GM21526 (cell line): ENCODE measurements around the gene LY9.

ENCODE experiments used
- ATAC-seq: cut with Tn5 transposase; IDR thresholded peaks from one replicate; pipeline ENCODE4 v1.9.1; 2021; ENCODE audit warnings: moderate library complexity; ENCODE audit not compliant: unreplicated experiment, low FRiP score

The LY9 gene

DNA sequence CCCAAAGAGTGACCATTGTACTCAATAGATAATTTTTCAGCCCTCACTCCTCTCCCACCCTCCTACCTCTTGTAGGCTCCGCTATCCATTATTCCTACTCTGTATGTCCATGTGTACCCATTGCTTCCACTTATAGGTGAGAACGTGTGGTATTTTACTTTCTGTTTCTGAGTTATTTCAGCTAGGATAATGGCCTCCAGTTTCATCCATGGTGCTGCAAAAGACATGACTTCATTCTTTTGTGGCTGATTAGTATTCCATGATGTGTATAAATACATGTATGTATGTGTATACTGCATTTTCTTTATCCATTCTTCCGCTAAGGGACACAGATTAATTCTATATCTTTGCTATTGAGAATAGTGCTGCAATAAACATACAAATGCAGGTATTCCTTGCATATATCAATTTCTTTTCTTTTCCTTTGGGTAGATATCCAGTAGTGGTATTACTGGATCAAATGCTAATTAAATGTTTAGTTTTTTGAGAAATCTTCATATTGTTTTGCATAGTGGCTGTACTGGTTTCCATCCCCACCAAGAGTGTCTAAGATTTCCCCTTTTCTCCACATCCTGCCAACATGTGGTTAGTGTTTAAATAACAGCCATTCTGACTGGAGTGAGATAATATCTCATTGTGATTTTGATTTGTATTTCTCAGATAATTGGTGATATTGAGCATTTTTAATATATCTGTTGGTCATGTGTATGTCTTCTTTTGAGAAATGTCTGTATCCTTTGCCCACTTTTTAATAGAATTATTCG is 4.9 kb downstream of the LY9 start:
- no peak for ATAC-seq

DNA sequence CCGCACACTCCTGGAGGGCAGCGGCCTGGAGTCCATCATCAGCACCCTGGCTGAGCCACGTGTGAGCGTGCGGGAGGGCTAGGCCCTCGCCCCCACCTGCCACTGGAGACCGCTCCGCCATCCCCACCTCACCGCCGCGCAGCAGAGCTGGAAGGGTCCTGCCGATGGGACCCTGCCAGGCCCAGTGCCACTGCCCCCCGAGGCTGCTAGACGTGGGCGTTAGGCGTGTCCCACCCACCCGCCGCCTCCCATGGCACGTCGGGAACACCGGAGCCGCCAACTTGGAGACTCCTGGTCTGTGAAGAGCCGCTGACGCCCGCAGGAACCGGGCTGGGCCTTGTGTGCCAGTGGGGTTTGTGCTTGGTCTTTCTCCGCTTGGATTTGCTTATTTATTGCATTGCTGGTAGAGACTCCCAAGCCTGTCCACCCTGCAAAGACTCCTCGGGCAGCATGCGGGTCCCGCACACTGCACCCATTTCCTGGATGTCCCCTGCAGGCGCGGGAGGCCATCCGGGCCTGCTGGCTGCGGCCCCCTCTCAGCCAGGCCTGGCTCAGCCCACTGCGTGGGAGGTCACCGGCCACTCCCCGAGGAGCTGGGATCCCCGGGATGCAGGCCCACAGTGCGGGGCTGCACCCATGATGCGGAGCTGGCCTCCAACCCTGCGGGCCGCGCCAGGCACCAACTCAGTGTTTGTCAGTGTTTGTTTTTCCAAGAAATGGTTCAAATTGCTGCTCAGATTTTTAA is 6.0 kb downstream of the LY9 start:
- no peak for ATAC-seq

DNA sequence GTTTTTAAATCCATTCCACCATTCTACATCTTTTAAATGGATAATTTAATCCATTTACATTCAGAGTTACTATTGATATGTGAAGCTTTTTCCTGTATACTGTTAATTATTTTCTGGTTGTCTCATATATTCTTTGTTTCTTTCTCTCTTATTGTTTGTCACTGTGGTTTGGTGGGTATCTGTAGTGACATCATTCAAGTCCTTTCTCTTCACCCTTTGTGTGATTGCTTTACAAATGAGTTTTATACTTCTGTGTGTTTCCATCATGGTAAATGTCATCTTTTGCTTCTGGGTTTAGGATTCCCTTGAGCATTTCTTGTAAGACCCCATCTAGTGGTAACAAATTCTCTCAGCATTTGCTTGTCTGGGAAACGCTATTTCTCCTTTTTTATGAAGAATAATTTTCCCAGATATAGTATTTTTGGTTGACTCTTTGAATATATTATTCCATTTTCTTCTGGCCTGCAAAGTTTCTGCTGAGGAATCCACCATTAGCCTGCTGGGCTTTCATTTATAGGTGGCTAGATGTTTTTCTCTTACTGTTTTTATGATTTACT is 10.2 kb downstream of the LY9 start:
- no peak for ATAC-seq

DNA sequence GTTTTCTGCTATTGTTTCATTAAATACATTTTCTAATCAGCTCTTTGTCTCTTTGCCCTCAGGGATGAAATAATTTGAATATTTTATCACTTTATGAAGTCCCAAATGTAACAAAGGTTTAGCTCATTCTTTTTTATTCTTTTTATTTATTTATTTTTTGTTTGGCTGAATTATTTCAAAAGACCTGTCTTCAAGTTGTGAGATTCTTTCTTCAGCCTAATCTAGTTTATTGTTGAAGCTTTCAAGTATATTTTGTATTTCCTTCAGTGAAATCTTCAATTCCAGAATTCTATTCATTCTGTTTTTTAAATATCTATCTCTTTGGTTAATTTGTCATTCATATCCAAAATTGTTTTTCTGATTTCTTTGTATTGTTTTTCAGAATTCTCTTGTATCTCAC is 10.8 kb downstream of the LY9 start:
- no peak for ATAC-seq

DNA sequence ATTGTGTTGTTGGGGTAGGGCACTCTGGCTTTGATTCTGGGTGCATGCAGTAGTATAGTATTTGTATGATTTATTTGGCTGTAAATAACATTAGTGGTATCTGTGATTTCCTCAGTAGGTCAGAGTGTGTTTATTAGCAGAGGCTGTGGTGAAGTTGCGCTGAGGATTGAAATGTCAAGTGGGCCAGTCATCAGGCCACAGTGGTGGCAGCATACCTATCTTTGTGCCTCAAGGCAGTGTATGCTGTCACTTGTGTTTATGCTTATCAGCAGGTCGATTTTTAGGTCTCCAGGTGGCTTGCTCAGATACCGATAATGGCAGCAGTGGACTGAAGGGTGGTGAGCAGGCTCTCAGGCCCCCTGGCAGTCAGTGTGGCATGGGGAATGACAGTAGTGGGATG is 11.3 kb downstream of the LY9 start:
- no peak for ATAC-seq

DNA sequence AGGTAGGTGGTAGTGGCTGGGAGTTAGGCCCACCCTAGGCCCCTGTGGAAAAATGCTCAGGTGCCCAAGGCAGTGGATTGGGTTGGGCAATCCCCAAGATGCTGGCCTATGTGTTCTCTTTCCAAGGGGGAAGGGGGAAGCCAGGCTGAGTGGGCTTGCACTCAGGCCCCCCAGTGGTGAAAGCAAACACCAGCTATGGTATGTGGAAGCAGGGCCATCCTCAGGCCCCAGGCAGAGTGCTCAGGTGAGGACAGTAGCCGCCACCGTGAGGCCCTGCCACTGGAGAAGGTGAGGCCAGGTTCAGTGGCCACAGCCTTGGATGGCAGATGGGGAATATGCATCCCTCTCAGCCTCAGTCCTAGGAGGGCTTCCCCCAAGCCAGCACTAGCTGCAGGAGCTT is 11.8 kb downstream of the LY9 start:
- ATAC-seq = no peak

DNA sequence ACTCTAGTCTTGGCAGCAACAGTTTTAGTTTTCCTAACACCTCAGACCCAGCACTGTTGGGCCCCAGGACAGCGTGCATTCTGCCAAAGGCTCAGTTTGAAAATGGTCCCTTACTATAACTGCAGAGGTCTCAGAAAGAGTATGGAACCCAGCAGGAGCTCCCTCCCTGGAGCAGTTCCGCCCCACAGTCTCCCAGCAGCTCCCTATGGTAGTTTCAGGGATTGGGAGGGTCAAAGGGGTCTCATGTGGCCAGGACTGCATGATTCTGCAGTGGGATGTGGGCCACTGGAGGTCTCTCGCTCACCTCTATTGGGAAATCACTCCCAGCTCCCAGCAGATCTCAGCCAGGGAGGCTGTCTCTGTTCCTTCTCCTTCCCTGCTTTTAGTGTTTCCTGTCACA is 12.3 kb downstream of the LY9 start:
- ATAC-seq = no peak

DNA sequence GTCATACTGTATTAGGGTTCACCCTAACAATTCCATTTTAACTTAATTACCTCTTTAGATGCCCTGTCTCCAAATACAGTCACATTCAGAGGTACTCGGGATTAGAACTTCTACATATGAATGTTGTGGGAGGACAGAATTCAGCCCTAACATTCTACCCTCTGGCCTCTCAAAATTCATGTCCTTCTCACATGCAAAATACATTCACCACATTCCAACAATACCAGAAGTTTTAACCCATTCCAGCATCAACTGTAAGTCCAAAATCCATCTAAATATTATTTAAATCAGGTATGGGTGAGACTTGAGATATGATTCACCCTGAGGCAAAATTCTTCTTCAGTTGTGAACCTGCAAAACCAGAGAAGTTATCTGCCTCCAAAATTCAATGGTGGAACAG is 14.5 kb downstream of the LY9 start:
- no peak for ATAC-seq

DNA sequence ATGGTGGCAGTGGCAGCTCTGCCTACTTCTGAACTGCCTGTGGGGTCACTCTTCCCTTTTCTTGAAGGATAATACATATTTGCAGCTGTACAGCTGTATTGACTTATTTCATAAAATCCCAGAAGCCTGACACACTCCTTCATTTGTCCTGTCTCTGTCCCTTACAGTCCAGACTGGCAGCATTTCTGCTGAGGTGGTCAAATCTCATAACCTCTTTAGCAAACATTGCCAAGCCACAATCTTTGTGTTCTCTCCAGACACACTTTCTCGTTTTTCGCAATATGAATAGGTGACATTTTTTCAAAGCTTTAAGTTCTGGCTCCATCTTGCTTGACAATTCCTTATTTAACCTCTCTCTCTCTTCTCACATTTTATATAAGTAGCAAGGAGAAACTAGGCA is 15.2 kb downstream of the LY9 start:
- ATAC-seq = no peak

DNA sequence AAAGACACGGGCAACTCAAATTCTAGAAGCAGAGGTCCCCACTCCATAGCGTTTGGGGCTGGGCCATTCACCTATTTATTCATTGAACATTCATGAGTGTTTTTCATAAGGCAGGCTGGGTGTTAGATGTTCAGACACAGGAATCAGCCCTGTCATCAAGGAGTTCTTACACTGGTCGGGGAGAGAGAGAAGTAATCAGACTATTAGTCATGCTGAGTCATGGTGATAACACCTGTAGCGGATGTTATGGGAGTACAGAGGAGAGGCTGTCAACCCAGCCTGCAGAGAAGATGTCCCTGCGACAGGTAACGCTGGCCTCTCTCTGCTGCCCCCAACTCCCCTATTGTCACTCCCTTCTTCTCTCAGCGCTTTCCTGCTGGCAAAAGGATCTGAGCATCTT is 17.2 kb downstream of the LY9 start:
- no peak for ATAC-seq

DNA sequence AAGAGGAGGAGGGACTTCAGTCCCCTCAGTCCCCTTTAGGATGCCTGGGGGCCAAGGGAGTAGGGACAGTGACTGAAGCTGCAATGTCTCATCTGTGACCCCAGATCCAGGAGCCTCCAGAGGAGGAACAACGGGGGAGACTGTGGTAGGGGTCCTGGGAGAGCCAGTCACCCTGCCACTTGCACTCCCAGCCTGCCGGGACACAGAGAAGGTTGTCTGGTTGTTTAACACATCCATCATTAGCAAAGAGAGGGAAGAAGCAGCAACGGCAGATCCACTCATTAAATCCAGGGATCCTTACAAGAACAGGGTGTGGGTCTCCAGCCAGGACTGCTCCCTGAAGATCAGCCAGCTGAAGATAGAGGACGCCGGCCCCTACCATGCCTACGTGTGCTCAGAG is 18.3 kb downstream of the LY9 start:
- no peak for ATAC-seq

DNA sequence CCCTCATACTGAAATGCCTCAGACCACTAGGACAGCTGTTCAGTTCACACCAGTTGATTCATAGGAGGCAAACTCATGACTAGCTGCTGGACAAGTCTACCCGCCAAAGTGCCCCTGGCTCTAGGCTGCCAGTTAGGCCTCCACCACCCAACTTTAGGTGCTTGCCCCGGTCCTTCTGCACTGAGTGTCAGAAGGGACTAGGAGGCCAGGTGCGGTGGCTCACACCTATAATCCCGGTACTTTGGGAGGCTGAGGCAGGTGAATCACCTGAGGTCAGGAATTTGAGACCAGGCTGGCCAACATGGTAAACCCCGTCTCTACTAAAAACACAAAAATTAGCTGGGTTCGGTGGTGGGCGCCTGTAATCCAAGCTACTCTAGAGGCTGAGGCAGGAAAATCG is 18.9 kb downstream of the LY9 start:
- ATAC-seq = no peak

DNA sequence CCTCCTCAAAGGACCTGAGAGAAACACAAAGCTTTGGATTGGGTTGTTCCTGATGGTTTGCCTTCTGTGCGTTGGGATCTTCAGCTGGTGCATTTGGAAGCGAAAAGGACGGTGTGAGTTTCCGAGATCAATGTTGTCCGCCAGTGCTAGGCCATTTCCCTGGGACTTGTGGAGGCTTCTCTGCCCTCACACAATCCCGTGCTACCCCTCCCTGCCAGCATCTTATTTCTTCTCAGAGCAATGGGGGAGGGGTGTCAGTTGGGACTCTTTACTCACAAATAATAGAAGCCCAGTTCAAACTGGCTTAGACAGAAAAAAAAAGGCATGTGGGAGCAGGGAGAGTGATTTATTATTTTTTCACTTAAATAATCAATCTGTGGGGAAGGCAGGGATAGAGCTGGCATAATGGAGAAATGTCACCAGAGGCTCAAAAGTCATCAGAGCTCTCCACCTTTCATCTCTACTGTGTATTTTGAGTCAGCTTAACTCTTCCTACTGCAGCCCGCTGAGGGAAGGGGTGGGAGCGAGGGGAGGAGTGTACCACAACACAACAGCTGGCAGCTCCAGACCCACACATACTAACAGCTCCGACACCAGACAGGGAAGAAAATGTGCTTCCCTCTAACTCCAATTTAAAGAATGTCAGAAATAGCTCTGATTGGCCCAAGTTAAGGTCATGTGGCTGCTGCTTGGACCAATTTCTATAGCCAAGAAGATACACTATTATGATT is 22.4 kb downstream of the LY9 start:
- ATAC-seq = no peak

DNA sequence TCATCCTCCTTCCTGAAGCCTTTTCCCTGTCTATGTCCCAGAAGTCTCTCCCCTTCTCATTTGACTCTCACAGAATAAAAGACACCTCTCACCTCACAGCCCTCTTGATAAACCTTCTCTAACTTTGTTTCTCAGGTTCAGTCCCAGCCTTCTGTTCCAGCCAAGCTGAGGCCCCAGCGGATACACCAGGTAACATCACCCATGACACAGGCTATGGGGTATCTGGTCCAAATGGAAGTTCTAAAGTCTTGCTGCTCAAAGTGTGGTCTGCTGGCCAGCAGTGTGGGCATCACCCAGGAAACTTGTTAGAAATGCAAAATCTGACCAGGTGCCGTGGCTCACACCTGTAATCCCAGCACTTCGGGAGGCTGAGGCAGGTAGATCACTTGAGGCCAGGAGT is 23.2 kb downstream of the LY9 start:
- ATAC-seq = no peak

DNA sequence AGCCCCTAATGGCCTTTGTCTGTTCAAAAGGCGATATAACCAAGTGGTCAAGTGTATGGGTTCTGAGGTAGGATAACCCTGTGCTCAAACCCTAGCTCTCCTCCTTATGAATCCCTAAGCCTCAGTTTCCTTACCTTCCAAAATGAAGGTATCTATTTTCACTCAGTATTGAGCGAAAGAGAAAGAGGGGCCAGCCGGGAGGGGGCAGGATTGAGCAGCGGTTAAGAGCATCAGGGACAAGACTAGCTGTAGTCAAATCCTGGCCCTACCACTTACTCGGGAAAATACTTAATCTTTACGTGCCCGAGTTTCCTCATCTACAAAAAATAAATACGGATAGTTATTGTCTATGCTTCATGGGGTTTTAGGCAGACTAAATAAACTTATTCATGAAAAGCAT is 25.7 kb downstream of the LY9 start:
- ATAC-seq = no peak

DNA sequence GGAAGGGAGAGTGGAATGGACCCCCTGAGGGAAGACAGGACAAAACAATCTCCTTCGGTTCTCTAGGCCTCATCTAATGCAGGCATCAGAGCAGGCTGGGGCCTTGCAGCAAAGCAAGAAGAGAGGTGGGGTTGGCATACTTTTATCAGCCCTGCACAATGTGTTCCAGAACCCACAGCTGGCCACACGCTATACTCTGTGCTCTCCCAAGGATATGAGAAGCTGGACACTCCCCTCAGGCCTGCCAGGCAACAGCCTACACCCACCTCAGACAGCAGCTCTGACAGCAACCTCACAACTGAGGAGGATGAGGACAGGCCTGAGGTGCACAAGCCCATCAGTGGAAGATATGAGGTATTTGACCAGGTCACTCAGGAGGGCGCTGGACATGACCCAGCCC is 27.3 kb downstream of the LY9 start:
- ATAC-seq = no peak

DNA sequence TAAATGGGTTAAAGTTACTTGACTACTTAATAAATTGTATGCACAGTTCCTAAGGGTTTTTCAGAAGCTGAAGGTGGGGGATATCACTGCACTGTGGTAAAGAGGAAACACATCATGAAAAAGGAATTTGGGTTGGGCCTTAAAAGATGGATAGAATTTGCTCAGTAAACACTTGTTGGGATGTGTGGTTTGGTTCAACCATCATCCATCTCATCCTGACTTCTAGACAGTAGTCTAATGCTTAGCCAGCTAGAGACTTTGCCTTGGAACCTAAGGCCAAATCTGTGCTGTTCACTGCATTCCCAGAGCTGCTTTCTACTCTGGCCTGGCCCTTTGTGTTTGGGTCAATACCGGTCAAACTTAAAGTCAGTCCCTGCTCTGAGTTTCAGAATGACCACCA is 30.6 kb downstream of the LY9 start:
- no peak for ATAC-seq

DNA sequence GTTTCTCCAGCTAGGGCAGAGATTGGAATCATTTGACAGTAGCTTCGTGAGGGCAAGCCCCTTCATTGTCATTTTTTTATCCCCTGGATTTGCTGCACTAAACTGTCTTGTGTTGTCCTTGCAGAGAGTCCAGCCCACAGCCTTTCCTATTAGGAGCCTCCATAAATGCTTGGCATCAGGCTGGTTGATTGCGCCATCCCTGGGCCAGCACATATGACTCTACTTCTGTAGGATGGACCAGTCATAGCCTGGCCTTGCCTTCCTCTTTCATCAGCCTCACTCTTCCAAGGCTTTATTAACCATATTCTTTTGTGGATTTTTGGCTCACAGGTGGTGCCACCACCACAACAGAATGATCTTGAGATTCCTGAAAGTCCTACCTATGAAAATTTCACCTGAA is 31.4 kb downstream of the LY9 start:
- no peak for ATAC-seq

DNA sequence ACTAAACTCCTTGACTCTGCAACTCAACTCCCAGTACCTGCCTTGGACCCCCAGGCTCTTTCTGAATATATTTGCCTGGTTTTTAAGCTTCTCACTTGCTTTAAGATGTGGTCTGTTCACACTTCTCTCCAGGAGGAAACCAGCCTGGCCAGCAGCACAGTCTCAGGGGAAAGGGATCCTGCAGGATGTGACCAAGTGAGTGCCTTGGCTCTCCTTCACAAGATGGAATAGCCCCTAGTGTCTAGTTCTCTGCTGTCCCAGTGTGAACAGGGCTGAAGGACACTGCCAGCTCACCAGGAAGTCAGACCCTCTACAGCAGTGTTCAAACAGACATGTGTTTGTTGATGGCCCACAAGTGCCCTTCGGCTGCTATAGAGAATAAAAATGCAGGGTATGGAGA is 33.8 kb downstream of the LY9 start:
- ATAC-seq = no peak

DNA sequence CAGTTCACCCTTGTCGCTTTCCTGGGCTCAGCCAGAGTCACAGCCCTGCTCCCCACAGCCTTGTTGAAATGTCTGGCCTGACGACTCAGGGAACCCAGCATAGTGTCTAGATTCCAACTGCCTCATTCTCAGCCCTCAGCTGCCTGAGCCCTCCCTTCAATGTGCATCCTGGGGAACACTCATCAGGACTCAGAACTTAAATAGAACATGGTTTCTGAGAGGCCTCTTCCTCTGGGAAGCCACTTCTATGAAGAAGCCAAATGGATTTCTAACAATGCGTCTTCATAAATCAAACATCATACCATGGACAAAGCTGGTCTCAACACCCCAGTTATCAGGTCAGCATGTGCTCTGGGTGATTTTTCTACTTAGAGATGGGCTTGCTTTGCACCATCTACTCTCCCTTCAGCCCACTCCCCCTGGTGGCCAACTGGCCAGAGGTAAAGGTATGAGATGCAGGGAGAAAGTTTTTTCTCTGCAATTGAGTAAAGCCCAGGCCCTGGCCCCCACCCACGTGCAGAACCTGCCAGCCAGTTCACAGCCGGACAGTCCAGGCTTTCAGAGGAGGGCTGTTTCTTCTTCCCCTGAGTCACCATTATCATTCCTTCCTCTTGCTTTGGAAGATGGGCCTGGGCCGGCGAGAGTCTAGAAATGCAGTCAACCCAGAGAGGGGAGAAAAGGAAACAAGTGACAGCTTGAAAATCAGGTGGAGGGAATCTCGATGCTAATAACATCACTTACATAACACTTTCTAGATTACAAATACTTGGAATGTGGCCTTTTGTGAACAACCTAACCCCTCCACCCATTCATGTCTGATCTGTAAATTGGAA is 34.6 kb downstream of the LY9 start:
- ATAC-seq = no peak
